ENCODE results near the gene LBX1.
A peak's percentile ranks its signal among the peaks of the same experiment; 100 is the strongest.

Gene LBX1

DNA sequence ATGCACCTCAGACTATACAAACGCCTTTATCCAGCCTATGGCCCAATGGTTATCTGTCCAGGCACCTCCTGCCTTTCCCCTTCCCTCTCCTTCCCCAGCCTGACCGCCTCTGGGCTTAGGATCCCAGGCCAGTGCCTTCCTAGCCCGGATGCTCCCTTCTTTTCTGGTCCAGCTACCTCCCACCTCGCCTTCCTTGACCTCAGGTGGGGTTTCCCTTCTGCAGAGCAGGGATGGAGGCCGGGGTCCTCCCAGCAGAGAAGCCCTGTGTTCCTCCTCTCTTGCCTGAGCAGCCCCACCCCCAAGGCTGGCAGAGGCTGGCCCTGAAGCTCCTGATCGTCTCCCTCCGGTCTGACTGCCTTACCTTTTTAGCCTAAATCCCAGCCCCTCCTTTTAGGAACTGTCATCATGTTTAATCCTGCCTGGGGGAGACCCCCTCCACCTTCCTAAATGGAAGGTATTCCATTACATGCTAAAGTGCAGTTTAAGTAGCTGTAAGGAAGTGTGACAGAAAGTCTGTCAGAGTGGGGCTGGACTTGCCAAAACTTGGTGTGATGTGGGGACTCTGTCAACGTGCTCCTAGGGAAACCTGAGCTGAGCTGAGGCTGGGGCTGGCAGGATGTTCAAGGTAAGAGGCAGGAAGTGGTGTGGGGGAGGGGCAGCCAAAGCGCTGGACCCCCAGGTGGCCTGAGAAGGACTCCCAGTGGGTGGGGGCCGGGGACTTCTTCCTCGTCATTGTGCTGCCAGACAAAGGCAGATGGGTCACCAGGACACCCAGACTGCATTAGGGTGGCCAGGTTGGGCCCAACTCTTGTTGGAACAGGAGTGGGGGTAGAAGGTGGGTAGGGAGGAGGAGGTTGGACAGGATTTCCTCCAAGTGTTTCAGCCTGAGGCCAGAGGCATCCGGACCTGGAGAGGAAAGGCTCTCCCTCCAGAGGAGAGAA lies 39.5 kb downstream of the LBX1 start:
- Histone ChIP-seq H3K9ac (ENCODE audit: low read length) (no peak overlapping the region), H3K4me3 (ENCODE audit: low read depth, low read length) (no peak overlapping the region), H3K4me1 (ENCODE audit: control insufficient read depth in 1 of 2, insufficient read depth in 2 of 2, low read length in 2 of 2) (peaks cover 4% of the 10 kb centered on the region in 2 experiments), H3K14ac (ENCODE audit: low read length) (no peak overlapping the region), H4K12ac (ENCODE audit: low read depth, low read length) (no peak overlapping the region), H3K79me1 (ENCODE audit: low read length) (no peaks in the 10 kb centered on the region), H3K27me3 (ENCODE audit: insufficient read depth, low read length) (no peaks in the 10 kb centered on the region), H3K79me2 (ENCODE audit: control insufficient read depth, insufficient read depth, low read length, poor library complexity) (no peaks in the 10 kb centered on the region), H3K18ac (ENCODE audit: low read length) (no peak overlapping the region), H4K91ac (ENCODE audit: low read depth, low read length) (no peak overlapping the region), H3K23ac (ENCODE audit: low read length) (no peak overlapping the region), H3K36me3 (ENCODE audit: control insufficient read depth in 1 of 2, insufficient read depth in 2 of 2, low read length in 2 of 2) (no peaks in the 10 kb centered on the region), H3K4me2 (ENCODE audit: low read length) (no peak overlapping the region), H2BK120ac (ENCODE audit: insufficient read depth, low read length, poor library complexity) (no peak overlapping the region), H2BK12ac (ENCODE audit: low read length) (no peak overlapping the region), H3K4ac (ENCODE audit: low read depth, low read length) (no peak overlapping the region), H3K27ac (ENCODE audit: low read depth, low read length) (no peak overlapping the region), H3K9me3 (ENCODE audit: insufficient read depth, low read depth, low read length) (no peaks in the 10 kb centered on the region), H2BK5ac (ENCODE audit: low read depth, low read length, poor library complexity) (no peak overlapping the region), H2AFZ (ENCODE audit: insufficient read depth, low read length, poor library complexity) (no peak overlapping the region), H2AK5ac (ENCODE audit: low read length) (no peak overlapping the region), H4K8ac (ENCODE audit: low read depth, low read length) (no peak overlapping the region)
- DNase-seq = no peak
- WGBS (ENCODE audit: extremely low coverage, insufficient coverage, insufficient read length) = no CpG with 5 or more reads among the region's 12 CpGs

DNA sequence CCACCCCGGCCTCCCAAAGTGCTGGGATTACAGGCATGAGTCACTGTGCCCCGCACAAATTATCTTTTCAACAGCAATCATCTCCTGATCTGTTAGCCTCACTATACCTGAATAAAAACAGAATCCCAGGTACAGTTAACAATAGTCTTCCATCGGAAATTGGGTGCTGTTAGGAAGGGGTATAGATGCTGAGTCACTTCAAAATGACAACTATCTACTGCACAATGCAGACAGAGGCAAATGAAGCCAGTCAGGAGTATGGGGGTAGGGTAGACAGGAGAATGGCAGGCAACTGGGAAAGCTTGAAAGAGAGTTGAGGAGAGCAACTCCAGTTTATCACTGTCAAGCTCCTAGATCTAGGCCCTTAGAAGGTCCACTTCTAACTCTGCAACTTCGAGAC lies 40.3 kb downstream of the LBX1 start:
- no peaks in the 10 kb centered on the region for H3K79me2 ChIP-seq (ENCODE audit: control insufficient read depth, insufficient read depth, low read length, poor library complexity)
- H3K27ac ChIP-seq (ENCODE audit: low read depth, low read length) = no peak overlapping the region
- H2AK5ac ChIP-seq (ENCODE audit: low read length) = no peak overlapping the region
- H2BK120ac ChIP-seq (ENCODE audit: insufficient read depth, low read length, poor library complexity) = no peak overlapping the region
- no peak overlapping the region for H3K18ac ChIP-seq (ENCODE audit: low read length)
- H3K23ac ChIP-seq (ENCODE audit: low read length) = no peak overlapping the region
- H3K4me2 ChIP-seq (ENCODE audit: low read length) = no peak overlapping the region
- DNase-seq = peak in 1 of 2 donors; percentile 3
- no peaks in the 10 kb centered on the region for H3K79me1 ChIP-seq (ENCODE audit: low read length)
- no peak overlapping the region for H4K12ac ChIP-seq (ENCODE audit: low read depth, low read length)
- no peaks in the 10 kb centered on the region for H3K27me3 ChIP-seq (ENCODE audit: insufficient read depth, low read length)
- no peak overlapping the region for H2AFZ ChIP-seq (ENCODE audit: insufficient read depth, low read length, poor library complexity)
- H3K4ac ChIP-seq (ENCODE audit: low read depth, low read length) = no peak overlapping the region
- H3K4me1 ChIP-seq (ENCODE audit: control insufficient read depth in 1 of 2, insufficient read depth in 2 of 2, low read length in 2 of 2) = peaks cover 4% of the 10 kb centered on the region in 2 experiments
- no peaks in the 10 kb centered on the region for H3K9me3 ChIP-seq (ENCODE audit: insufficient read depth, low read depth, low read length)
- H4K8ac ChIP-seq (ENCODE audit: low read depth, low read length) = no peak overlapping the region
- H3K36me3 ChIP-seq (ENCODE audit: control insufficient read depth in 1 of 2, insufficient read depth in 2 of 2, low read length in 2 of 2) = no peaks in the 10 kb centered on the region
- no peak overlapping the region for H4K91ac ChIP-seq (ENCODE audit: low read depth, low read length)
- H2BK5ac ChIP-seq (ENCODE audit: low read depth, low read length, poor library complexity) = no peak overlapping the region
- no CpG with 5 or more reads among the region's 4 CpGs for WGBS (ENCODE audit: extremely low coverage, insufficient coverage, insufficient read length)
- H3K14ac ChIP-seq (ENCODE audit: low read length) = no peak overlapping the region
- no peak overlapping the region for H3K9ac ChIP-seq (ENCODE audit: low read length)
- no peak overlapping the region for H2BK12ac ChIP-seq (ENCODE audit: low read length)
- no peak overlapping the region for H3K4me3 ChIP-seq (ENCODE audit: low read depth, low read length)

- no peak overlapping the region for H4K91ac ChIP-seq (ENCODE audit: low read depth, low read length)
- H2BK5ac ChIP-seq (ENCODE audit: low read depth, low read length, poor library complexity) = no peak overlapping the region
- no peak overlapping the region for H2BK12ac ChIP-seq (ENCODE audit: low read length)
- no peak overlapping the region for H3K9ac ChIP-seq (ENCODE audit: low read length)
- no peak overlapping the region for H3K27ac ChIP-seq (ENCODE audit: low read depth, low read length)
- H4K12ac ChIP-seq (ENCODE audit: low read depth, low read length) = no peak overlapping the region
- H3K14ac ChIP-seq (ENCODE audit: low read length) = no peak overlapping the region
- H3K4me2 ChIP-seq (ENCODE audit: low read length) = no peak overlapping the region
- no peak overlapping the region for H4K8ac ChIP-seq (ENCODE audit: low read depth, low read length)
- no peak for DNase-seq
- H3K4me1 ChIP-seq (ENCODE audit: control insufficient read depth in 1 of 2, insufficient read depth in 2 of 2, low read length in 2 of 2) = no peaks in the 10 kb centered on the region
- H3K36me3 ChIP-seq (ENCODE audit: control insufficient read depth in 1 of 2, insufficient read depth in 2 of 2, low read length in 2 of 2) = no peaks in the 10 kb centered on the region
- H2AK5ac ChIP-seq (ENCODE audit: low read length) = no peak overlapping the region
- no peaks in the 10 kb centered on the region for H3K79me1 ChIP-seq (ENCODE audit: low read length)
- H3K4ac ChIP-seq (ENCODE audit: low read depth, low read length) = no peak overlapping the region
- H3K18ac ChIP-seq (ENCODE audit: low read length) = no peak overlapping the region
- H3K27me3 ChIP-seq (ENCODE audit: insufficient read depth, low read length) = no peaks in the 10 kb centered on the region
- no peaks in the 10 kb centered on the region for H3K9me3 ChIP-seq (ENCODE audit: insufficient read depth, low read depth, low read length)
- H3K79me2 ChIP-seq (ENCODE audit: control insufficient read depth, insufficient read depth, low read length, poor library complexity) = no peaks in the 10 kb centered on the region
- no peak overlapping the region for H3K23ac ChIP-seq (ENCODE audit: low read length)
- no peak overlapping the region for H2BK120ac ChIP-seq (ENCODE audit: insufficient read depth, low read length, poor library complexity)
- H2AFZ ChIP-seq (ENCODE audit: insufficient read depth, low read length, poor library complexity) = no peak overlapping the region
- no CpG with 5 or more reads among the region's 6 CpGs for WGBS (ENCODE audit: extremely low coverage, insufficient coverage, insufficient read length)
- no peak overlapping the region for H3K4me3 ChIP-seq (ENCODE audit: low read depth, low read length)
Observed at GRCh38 chr10:101183458-101184183, 45.6 kb downstream of the LBX1 start.

DNA sequence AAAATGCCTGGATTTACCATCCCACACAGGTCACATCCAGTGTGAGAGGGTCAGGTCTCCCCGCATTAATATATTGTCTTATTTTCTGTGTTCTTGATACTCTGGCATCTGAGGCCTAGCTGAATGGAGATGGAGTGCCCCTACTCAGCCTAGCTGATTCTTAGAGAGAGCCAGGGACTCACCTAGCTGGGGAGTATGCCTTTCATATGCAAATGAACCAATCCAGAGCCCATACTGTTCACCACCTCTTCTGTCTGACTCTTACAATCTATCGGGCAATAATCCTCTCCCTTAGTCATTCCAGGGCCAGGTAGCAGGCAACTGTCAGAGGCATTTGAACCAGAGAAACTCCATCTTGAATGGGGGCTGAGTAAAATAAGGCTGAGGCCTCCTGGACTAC lies 46.3 kb downstream of the LBX1 start:
- DNase-seq = no peak
- H4K91ac ChIP-seq (ENCODE audit: low read depth, low read length) = no peak overlapping the region
- H3K9me3 ChIP-seq (ENCODE audit: insufficient read depth, low read depth, low read length) = no peaks in the 10 kb centered on the region
- no CpG with 5 or more reads among the region's 2 CpGs for WGBS (ENCODE audit: extremely low coverage, insufficient coverage, insufficient read length)
- no peak overlapping the region for H2BK120ac ChIP-seq (ENCODE audit: insufficient read depth, low read length, poor library complexity)
- H3K23ac ChIP-seq (ENCODE audit: low read length) = no peak overlapping the region
- H3K4me2 ChIP-seq (ENCODE audit: low read length) = no peak overlapping the region
- H3K14ac ChIP-seq (ENCODE audit: low read length) = no peak overlapping the region
- H3K36me3 ChIP-seq (ENCODE audit: control insufficient read depth in 1 of 2, insufficient read depth in 2 of 2, low read length in 2 of 2) = no peaks in the 10 kb centered on the region
- no peak overlapping the region for H4K8ac ChIP-seq (ENCODE audit: low read depth, low read length)
- H3K27ac ChIP-seq (ENCODE audit: low read depth, low read length) = no peak overlapping the region
- H3K4ac ChIP-seq (ENCODE audit: low read depth, low read length) = no peak overlapping the region
- no peaks in the 10 kb centered on the region for H3K79me1 ChIP-seq (ENCODE audit: low read length)
- H3K18ac ChIP-seq (ENCODE audit: low read length) = no peak overlapping the region
- no peak overlapping the region for H2AK5ac ChIP-seq (ENCODE audit: low read length)
- no peak overlapping the region for H2AFZ ChIP-seq (ENCODE audit: insufficient read depth, low read length, poor library complexity)
- no peaks in the 10 kb centered on the region for H3K27me3 ChIP-seq (ENCODE audit: insufficient read depth, low read length)
- H3K9ac ChIP-seq (ENCODE audit: low read length) = no peak overlapping the region
- no peaks in the 10 kb centered on the region for H3K79me2 ChIP-seq (ENCODE audit: control insufficient read depth, insufficient read depth, low read length, poor library complexity)
- H2BK12ac ChIP-seq (ENCODE audit: low read length) = no peak overlapping the region
- H3K4me1 ChIP-seq (ENCODE audit: control insufficient read depth in 1 of 2, insufficient read depth in 2 of 2, low read length in 2 of 2) = no peaks in the 10 kb centered on the region
- H3K4me3 ChIP-seq (ENCODE audit: low read depth, low read length) = no peak overlapping the region
- H4K12ac ChIP-seq (ENCODE audit: low read depth, low read length) = no peak overlapping the region
- no peak overlapping the region for H2BK5ac ChIP-seq (ENCODE audit: low read depth, low read length, poor library complexity)

All from trophoblast cell (in vitro differentiated cells and primary cell).